Measurements from ENCODE around the gene BICC1.
"Not testable (repeated sequence)": the region's sequence is repeated elsewhere in the genome, so short reads cannot be mapped to it uniquely, and the experiment has no call there.

Gene BICC1

GRCh38 chr10:58857251-58857805 lies 344.7 kb downstream of the BICC1 start:
- no peak for TF ChIP-seq CTCF (IDR thresholded peaks at IDR 0.05)
- Histone ChIP-seq H3K4me1 (ENCODE audit: control insufficient read depth in 1 of 2, insufficient read depth in 1 of 2, low read depth in 1 of 2, low read length in 1 of 2) (no peaks in the 10 kb centered on the region), H3K27me3 (no peaks in the 10 kb centered on the region), H3K9me3 (no peaks in the 10 kb centered on the region), H3K36me3 (no peaks in the 10 kb centered on the region), H3K4me3 (ENCODE audit: low read depth in 1 of 2, low read length in 1 of 2) (no peak overlapping the region), H3K27ac (no peak overlapping the region)

DNA sequence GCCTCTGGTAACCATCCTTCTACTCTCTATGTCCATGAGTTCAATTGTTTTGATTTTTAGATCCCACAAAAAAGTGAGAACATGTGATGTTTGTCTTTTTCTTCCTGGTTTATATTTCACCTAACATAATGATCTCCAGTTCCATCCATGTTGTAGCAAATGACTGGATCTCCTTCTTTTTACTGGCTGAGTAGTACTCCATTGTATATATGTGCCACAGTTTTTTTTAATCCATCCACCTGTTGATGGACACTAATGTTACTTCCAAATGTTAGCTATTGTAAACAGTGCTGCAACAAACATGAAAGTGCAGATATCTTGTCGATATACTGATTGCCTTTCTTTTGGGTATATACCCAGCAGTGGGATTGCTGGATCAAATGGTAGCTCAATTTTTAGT lies 345.5 kb downstream of the BICC1 start:
- H3K4me1 ChIP-seq (ENCODE audit: control insufficient read depth in 1 of 2, insufficient read depth in 1 of 2, low read depth in 1 of 2, low read length in 1 of 2); H3K4me3 ChIP-seq (ENCODE audit: low read depth in 1 of 2, low read length in 1 of 2); H3K9me3 ChIP-seq; H3K36me3 ChIP-seq; H3K27me3 ChIP-seq; H3K27ac ChIP-seq: not testable (repeated sequence)

DNA sequence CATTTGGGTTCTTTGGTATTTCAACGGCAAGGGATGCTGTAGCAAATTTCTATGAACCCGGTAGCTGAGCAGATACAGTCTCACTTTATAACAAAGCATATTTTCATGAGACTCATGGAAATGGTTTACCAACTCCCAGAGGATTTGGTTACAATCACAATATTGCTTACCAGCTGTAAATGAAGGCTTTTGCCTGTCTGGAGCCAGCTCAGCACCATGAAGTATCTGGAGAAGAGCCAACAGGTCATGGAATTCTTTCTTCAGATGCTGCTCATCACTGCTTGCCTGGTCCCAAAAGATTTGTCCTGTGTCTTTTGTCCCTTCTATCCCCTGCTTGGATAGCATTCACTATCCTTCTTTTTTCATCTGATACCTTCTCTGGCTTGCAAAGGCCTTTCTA lies 346.9 kb downstream of the BICC1 start:
- Histone ChIP-seq H3K9me3 (no peaks in the 10 kb centered on the region), H3K27ac (no peak overlapping the region), H3K4me1 (ENCODE audit: control insufficient read depth in 1 of 2, insufficient read depth in 1 of 2, low read depth in 1 of 2, low read length in 1 of 2) (no peaks in the 10 kb centered on the region), H3K27me3 (no peaks in the 10 kb centered on the region), H3K4me3 (ENCODE audit: low read depth in 1 of 2, low read length in 1 of 2) (no peak overlapping the region), H3K36me3 (no peaks in the 10 kb centered on the region)
- TF ChIP-seq CTCF (IDR thresholded peaks at IDR 0.05), result no peak

GRCh38 chr10:58867683-58868082 lies 355.0 kb downstream of the BICC1 start:
- no peaks in the 10 kb centered on the region for H3K36me3 ChIP-seq
- H3K27ac ChIP-seq, result no peak overlapping the region
- H3K4me3 ChIP-seq (ENCODE audit: low read depth in 1 of 2, low read length in 1 of 2), result no peak overlapping the region
- no peak for TF ChIP-seq CTCF (IDR thresholded peaks at IDR 0.05)
- no peaks in the 10 kb centered on the region for H3K4me1 ChIP-seq (ENCODE audit: control insufficient read depth in 1 of 2, insufficient read depth in 1 of 2, low read depth in 1 of 2, low read length in 1 of 2)
- no peaks in the 10 kb centered on the region for H3K27me3 ChIP-seq
- H3K9me3 ChIP-seq, result no peaks in the 10 kb centered on the region

- Histone ChIP-seq H3K9me3 (no peaks in the 10 kb centered on the region), H3K27me3 (no peaks in the 10 kb centered on the region), H3K4me3 (ENCODE audit: low read depth in 1 of 2, low read length in 1 of 2) (no peak overlapping the region), H3K4me1 (ENCODE audit: control insufficient read depth in 1 of 2, insufficient read depth in 1 of 2, low read depth in 1 of 2, low read length in 1 of 2) (no peaks in the 10 kb centered on the region), H3K27ac (no peak overlapping the region), H3K36me3 (no peaks in the 10 kb centered on the region)
- TF ChIP-seq CTCF (IDR thresholded peaks at IDR 0.05), result no peak
Observed at GRCh38 chr10:58868736-58869435, 356.2 kb downstream of the BICC1 start.

GRCh38 chr10:58870070-58870469 lies 357.4 kb downstream of the BICC1 start:
- Histone ChIP-seq H3K27ac (no peak overlapping the region), H3K9me3 (no peaks in the 10 kb centered on the region), H3K4me1 (ENCODE audit: control insufficient read depth in 1 of 2, insufficient read depth in 1 of 2, low read depth in 1 of 2, low read length in 1 of 2) (no peaks in the 10 kb centered on the region), H3K4me3 (ENCODE audit: low read depth in 1 of 2, low read length in 1 of 2) (no peak overlapping the region), H3K27me3 (no peaks in the 10 kb centered on the region), H3K36me3 (no peaks in the 10 kb centered on the region)
- no peak for TF ChIP-seq CTCF (IDR thresholded peaks at IDR 0.05)

Measured in neutrophil (primary cell).